ENCODE measurements around the gene PRPF19. TPM values are rescaled to one million over a fixed set of nuclear protein-coding genes. Genes with fewer than 3 reads are reported as not detected.

PRPF19 gene
- total and polyA plus RNA-seq, 2 donors (not counting 1 experiment from before 2014, with no cell fraction given), result 32.6 to 37.7 TPM

GRCh38 chr11:60913793-60914632 is 7.6 kb upstream of the PRPF19 start, which contains the start of gene TMEM109:
Gene TMEM109, plus strand, starts transcription at chr11:60914158. Its CDS starts 5,536 bp downstream, at chr11:60919694.
- peaks cover 14% of the 10 kb centered on the region for H3K27me3 ChIP-seq (ENCODE audit: control insufficient read depth, insufficient read depth, low read length)
- H3K4me1 ChIP-seq (ENCODE audit: control insufficient read depth, extremely low read depth, insufficient read depth, low read length), result peaks cover 7% of the 10 kb centered on the region
- no peaks in the 10 kb centered on the region for H3K9me3 ChIP-seq (ENCODE audit: control insufficient read depth, insufficient read depth, low read depth, low read length)
- peaks cover 18% of the 10 kb centered on the region for H3K79me2 ChIP-seq (ENCODE audit: control insufficient read depth, insufficient read depth, low read length)
- H3K36me3 ChIP-seq (ENCODE audit: control insufficient read depth, insufficient read depth, low read length), result no peaks in the 10 kb centered on the region
- peak within 1 kb of the TSS; percentile 88 for H3K27ac ChIP-seq (ENCODE audit: insufficient read depth, low read length)
- peak; percentile 84 to 90 for DNase-seq (ENCODE audit: low read depth in 2 of 2)
- no peak for TF ChIP-seq EZH2 (IDR thresholded peaks at IDR 0.05; ENCODE audit: low read length, missing control alignments)
- TF ChIP-seq CTCF (conservative IDR thresholded peaks at IDR 0.05 in 1 of 2, IDR thresholded peaks at IDR 0.05 in 1 of 2; ENCODE audit: low read depth in 1 of 2, low read length in 2 of 2), result no peak
- peak within 1 kb of the TSS; percentile 82 for H3K9ac ChIP-seq (ENCODE audit: insufficient read depth, low read length)
- peak within 1 kb of the TSS; percentile 99 for H3K4me2 ChIP-seq (ENCODE audit: extremely low read depth, insufficient read depth, low read length)
- H3K4me3 ChIP-seq (replicated peaks in 1 of 4; ENCODE audit: control extremely low read depth in 1 of 4, insufficient read depth in 1 of 4, low read depth in 3 of 4, low read length in 4 of 4), result peak within 1 kb of the TSS; percentile 78 to 88 (median 84)
- H4K20me1 ChIP-seq (ENCODE audit: control insufficient read depth, extremely low read depth, insufficient read depth, low read length), result no peaks in the 10 kb centered on the region
- peak within 1 kb of the TSS; percentile 96 for H2AFZ ChIP-seq (ENCODE audit: low read length)

- Histone ChIP-seq H3K79me2 (ENCODE audit: control insufficient read depth, insufficient read depth, low read length) (peaks cover 13% of the 10 kb centered on the region), H2AFZ (ENCODE audit: low read length) (peak overlapping the region; percentile 96), H3K9me3 (ENCODE audit: control insufficient read depth, insufficient read depth, low read depth, low read length) (no peaks in the 10 kb centered on the region), H3K4me3 (replicated peaks in 1 of 4; ENCODE audit: control extremely low read depth in 1 of 4, insufficient read depth in 1 of 4, low read depth in 3 of 4, low read length in 4 of 4) (peak overlapping the region in 3 of 4 experiments; percentile 84 to 88 (median 84)), H4K20me1 (ENCODE audit: control insufficient read depth, extremely low read depth, insufficient read depth, low read length) (no peaks in the 10 kb centered on the region), H3K4me2 (ENCODE audit: extremely low read depth, insufficient read depth, low read length) (peak overlapping the region; percentile 99), H3K4me1 (ENCODE audit: control insufficient read depth, extremely low read depth, insufficient read depth, low read length) (peaks cover 5% of the 10 kb centered on the region), H3K27me3 (ENCODE audit: control insufficient read depth, insufficient read depth, low read length) (peaks cover 14% of the 10 kb centered on the region), H3K27ac (ENCODE audit: insufficient read depth, low read length) (no peak overlapping the region), H3K9ac (ENCODE audit: insufficient read depth, low read length) (no peak overlapping the region), H3K36me3 (ENCODE audit: control insufficient read depth, insufficient read depth, low read length) (no peaks in the 10 kb centered on the region)
- TF ChIP-seq EZH2 (IDR thresholded peaks at IDR 0.05; ENCODE audit: low read length, missing control alignments) (no peak), CTCF (conservative IDR thresholded peaks at IDR 0.05 in 1 of 2, IDR thresholded peaks at IDR 0.05 in 1 of 2; ENCODE audit: low read depth in 1 of 2, low read length in 2 of 2) (no peak)
- no peak for DNase-seq (ENCODE audit: low read depth in 2 of 2)
Measured at GRCh38 chr11:60912851-60913528, 6.6 kb upstream of the PRPF19 start.

GRCh38 chr11:60912223-60912850 is 6.0 kb upstream of the PRPF19 start:
- Histone ChIP-seq H4K20me1 (ENCODE audit: control insufficient read depth, extremely low read depth, insufficient read depth, low read length) (no peaks in the 10 kb centered on the region), H3K79me2 (ENCODE audit: control insufficient read depth, insufficient read depth, low read length) (peaks cover 13% of the 10 kb centered on the region), H2AFZ (ENCODE audit: low read length) (no peak overlapping the region), H3K9ac (ENCODE audit: insufficient read depth, low read length) (no peak overlapping the region), H3K4me2 (ENCODE audit: extremely low read depth, insufficient read depth, low read length) (no peak overlapping the region), H3K27me3 (ENCODE audit: control insufficient read depth, insufficient read depth, low read length) (peaks cover 14% of the 10 kb centered on the region), H3K27ac (ENCODE audit: insufficient read depth, low read length) (no peak overlapping the region), H3K4me3 (replicated peaks in 1 of 4; ENCODE audit: control extremely low read depth in 1 of 4, insufficient read depth in 1 of 4, low read depth in 3 of 4, low read length in 4 of 4) (no peak overlapping the region), H3K9me3 (ENCODE audit: control insufficient read depth, insufficient read depth, low read depth, low read length) (no peaks in the 10 kb centered on the region), H3K4me1 (ENCODE audit: control insufficient read depth, extremely low read depth, insufficient read depth, low read length) (peaks cover 5% of the 10 kb centered on the region), H3K36me3 (ENCODE audit: control insufficient read depth, insufficient read depth, low read length) (no peaks in the 10 kb centered on the region)
- DNase-seq (ENCODE audit: low read depth in 2 of 2), result no peak
- TF ChIP-seq CTCF (conservative IDR thresholded peaks at IDR 0.05 in 1 of 2, IDR thresholded peaks at IDR 0.05 in 1 of 2; ENCODE audit: low read depth in 1 of 2, low read length in 2 of 2), result no peak
- TF ChIP-seq EZH2 (IDR thresholded peaks at IDR 0.05; ENCODE audit: low read length, missing control alignments), result no peak

All from fibroblast of lung (primary cell).